HEK293T (cell line): ENCODE results near the gene WWTR1.
A peak's percentile ranks its signal among the peaks of the same experiment; 100 is the strongest.

Source experiments
- CTCF ChIA-PET: fragments of 350-600 bp; formaldehyde crosslinking; extraction: SDS; loops from one replicate; lab custom pipeline; 2021; ENCODE audit warnings: antibody characterized with exemption, inconsistent platforms; lab: Yijun Ruan, JAX
- POLR2A ChIA-PET: fragments of 350-600 bp; formaldehyde crosslinking; extraction: SDS; loops from one replicate; lab custom pipeline; 2020; ENCODE audit warnings: antibody characterized with exemption, inconsistent platforms; lab: Yijun Ruan, JAX
- DNase-seq: peaks from one replicate; pipeline ENCODE4 v3.0.0; 2012; ENCODE audit warnings: mixed read lengths; ENCODE audit errors: extremely low spot score
- ARNT ChIP-seq: fragments of 450-650 bp; IDR thresholded peaks from 2 replicates; pipeline ENCODE4 v1.6.1; 2017; ENCODE audit warnings: mild to moderate bottlenecking
- BHLHE40 ChIP-seq: fragments of 450-650 bp; IDR thresholded peaks from 2 replicates; pipeline ENCODE4 v1.6.1; 2016; ENCODE audit warnings: mild to moderate bottlenecking, moderate library complexity, borderline replicate concordance
- CTBP1 ChIP-seq: fragments of 450-650 bp; IDR thresholded peaks from 2 replicates; pipeline ENCODE4 v1.6.1; 2016; ENCODE audit warnings: borderline replicate concordance
- ELF4 ChIP-seq: fragments of 450-650 bp; IDR thresholded peaks from 2 replicates; pipeline ENCODE4 v1.6.1; 2017; ENCODE audit warnings: antibody characterized with exemption
- FOXA1 ChIP-seq: fragments of 450-650 bp; IDR thresholded peaks from 2 replicates; pipeline ENCODE4 v1.6.1; 2016; ENCODE audit warnings: mild to moderate bottlenecking
- FOXK2 ChIP-seq: fragments of 450-650 bp; IDR thresholded peaks from 2 replicates; pipeline ENCODE4 v1.6.1; 2016; ENCODE audit warnings: mild to moderate bottlenecking
- FOXM1 ChIP-seq: fragments of 450-650 bp; IDR thresholded peaks from 2 replicates; pipeline ENCODE4 v1.6.1; 2017; ENCODE audit warnings: mild to moderate bottlenecking, borderline replicate concordance
- HDGF ChIP-seq: fragments of 450-650 bp; IDR thresholded peaks from 2 replicates; pipeline ENCODE4 v1.6.1; 2017; ENCODE audit warnings: antibody characterized with exemption, borderline replicate concordance
- L3MBTL2 ChIP-seq: fragments of 450-650 bp; conservative IDR thresholded peaks from 2 replicates; pipeline ENCODE4 v1.6.1; 2016; ENCODE audit warnings: mild to moderate bottlenecking
- LEF1 ChIP-seq: fragments of 450-650 bp; IDR thresholded peaks from 2 replicates; pipeline ENCODE4 v1.6.1; 2017; ENCODE audit warnings: mild to moderate bottlenecking, borderline replicate concordance
- NFRKB ChIP-seq: fragments of 450-650 bp; IDR thresholded peaks from 2 replicates; pipeline ENCODE4 v1.6.1; 2016; ENCODE audit warnings: mild to moderate bottlenecking, moderate library complexity
- SP1 ChIP-seq: fragments of 450-650 bp; IDR thresholded peaks from 2 replicates; pipeline ENCODE4 v1.6.1; 2017
- SUZ12 ChIP-seq: fragments of 450-650 bp; IDR thresholded peaks from 2 replicates; pipeline ENCODE4 v1.6.1; 2016; ENCODE audit warnings: mild to moderate bottlenecking
- TARDBP ChIP-seq: fragments of 450-650 bp; IDR thresholded peaks from 2 replicates; pipeline ENCODE4 v1.6.1; 2016
- ZNF384 ChIP-seq: fragments of 450-650 bp; IDR thresholded peaks from 2 replicates; pipeline ENCODE4 v1.6.1; 2016
- TF ChIP-seq, protein P1 (sequence below): fragments of 450-650 bp; IDR thresholded peaks from 2 replicates; pipeline ENCODE4 v1.6.1; 2016

The WWTR1 gene

DNA sequence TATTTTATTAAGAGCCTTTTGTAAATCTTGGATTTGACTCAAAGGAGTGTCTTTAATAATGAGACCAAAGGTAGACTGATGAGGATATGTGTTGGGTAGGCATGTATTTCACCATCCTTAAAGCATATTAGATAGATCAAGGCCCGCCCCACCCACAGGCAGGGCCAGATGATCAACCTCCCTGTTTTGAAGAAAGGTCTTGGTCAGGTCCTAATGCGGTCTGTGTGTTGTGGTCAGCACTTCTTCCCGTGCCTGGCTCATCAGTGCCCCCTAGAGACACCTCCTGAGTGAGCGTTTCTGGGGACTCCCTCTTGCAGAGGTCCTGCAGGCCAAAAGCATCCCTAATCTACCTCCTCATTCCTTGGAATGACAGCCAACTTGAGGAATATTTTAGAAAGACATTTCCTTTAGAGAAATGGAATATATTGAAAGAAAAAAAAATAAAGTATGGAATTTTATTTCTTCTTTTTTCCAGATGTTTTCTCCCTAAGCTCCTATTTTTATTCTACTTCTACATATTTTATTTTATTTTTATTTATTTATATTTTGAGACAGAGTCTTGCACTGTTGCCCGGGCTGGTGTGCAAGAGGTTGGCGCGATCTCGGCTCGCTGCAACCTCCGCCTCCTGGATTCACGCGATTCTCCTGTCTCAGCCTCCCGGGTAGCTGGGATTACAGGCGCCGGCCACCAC lies 177.4 kb downstream of the WWTR1 start:
- no peak for TF ChIP-seq NFRKB
- TF ChIP-seq ELF4: no peak
- TF ChIP-seq ZNF384: no peak
- no peak for TF ChIP-seq L3MBTL2
- no peak for TF ChIP-seq BHLHE40
- no peak for TF ChIP-seq FOXA1
- TF ChIP-seq ARNT: no peak
- TF ChIP-seq CTBP1: no peak
- TF ChIP-seq LEF1: no peak
- TF ChIP-seq FOXM1: no peak
- TF ChIP-seq FOXK2: no peak
- no peak for TF ChIP-seq SP1
- TF ChIP-seq, protein P1, sequence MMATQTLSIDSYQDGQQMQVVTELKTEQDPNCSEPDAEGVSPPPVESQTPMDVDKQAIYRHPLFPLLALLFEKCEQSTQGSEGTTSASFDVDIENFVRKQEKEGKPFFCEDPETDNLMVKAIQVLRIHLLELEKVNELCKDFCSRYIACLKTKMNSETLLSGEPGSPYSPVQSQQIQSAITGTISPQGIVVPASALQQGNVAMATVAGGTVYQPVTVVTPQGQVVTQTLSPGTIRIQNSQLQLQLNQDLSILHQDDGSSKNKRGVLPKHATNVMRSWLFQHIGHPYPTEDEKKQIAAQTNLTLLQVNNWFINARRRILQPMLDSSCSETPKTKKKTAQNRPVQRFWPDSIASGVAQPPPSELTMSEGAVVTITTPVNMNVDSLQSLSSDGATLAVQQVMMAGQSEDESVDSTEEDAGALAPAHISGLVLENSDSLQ: no peak
- ChIA-PET POLR2A (no interaction called here), CTCF (interaction anchor here (0.5 to 1.4 kb wide), 11 partner anchors 8 to 527 kb away, joined by 3 to 6 read pairs (median 4); no protein-coding TSS in a partner anchor)
- peak; percentile 80 for DNase-seq

DNA sequence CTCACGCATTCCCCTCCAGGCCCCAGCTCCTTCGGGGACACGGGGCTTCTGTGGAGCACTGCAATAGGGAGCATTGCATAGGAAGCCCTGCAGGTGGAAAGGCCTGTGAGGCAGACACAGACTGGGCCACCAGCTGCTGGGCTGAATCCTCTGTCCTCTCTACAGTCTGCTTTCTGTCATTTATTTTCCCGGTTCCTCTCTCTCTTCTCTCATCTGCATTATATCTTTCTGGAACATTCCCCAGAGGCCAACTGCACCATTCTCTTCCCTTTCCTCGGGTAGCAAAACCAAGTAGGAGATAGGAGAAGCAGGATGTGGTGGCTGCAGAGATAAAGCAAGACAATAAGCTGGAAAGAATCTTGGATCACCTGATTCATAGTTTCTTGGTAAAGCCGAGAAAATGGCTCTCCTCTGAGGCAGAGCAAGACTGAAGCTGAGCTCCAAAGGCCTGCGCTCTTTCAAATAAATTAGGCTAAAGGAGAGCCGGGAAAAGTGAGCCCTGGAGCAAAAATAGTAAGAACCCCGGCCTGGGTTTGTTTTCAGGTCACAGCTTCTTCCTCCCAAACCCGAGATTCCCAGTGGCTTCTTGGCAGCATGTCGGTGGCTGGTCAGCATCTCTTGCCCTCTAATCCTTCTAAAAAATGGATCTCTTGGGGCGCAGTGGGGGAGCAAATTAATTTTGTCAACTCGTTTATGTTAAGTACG lies 178.1 kb downstream of the WWTR1 start:
- DNase-seq: no peak
- POLR2A ChIA-PET: no interaction called here
- TF ChIP-seq ZNF384: no peak
- TF ChIP-seq LEF1: no peak
- TF ChIP-seq CTBP1: no peak
- TF ChIP-seq, protein P1: no peak
- TF ChIP-seq TARDBP: no peak

DNA sequence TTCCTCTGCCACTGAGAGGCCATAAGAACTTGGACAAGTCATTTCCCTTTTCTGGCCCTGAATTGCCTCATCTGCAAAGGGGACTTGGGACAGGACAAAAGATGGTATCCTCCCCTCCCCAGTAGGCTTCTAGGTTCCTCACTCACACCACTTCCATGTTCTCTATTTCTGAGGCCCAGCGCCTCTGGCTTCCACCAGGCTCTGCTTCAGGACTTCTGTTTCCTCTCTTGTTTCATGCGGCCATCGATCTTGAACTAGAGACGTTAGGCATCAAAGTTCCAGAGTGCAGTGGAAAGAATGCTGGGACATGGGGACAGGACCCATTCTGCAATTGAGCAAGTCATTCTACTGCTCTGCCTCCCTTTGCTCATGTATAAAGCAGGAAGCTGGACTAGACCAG lies 181.6 kb downstream of the WWTR1 start:
- DNase-seq: no peak
- POLR2A ChIA-PET: no interaction called here
- CTCF ChIA-PET: interaction anchor here (0.7 kb wide), 1 partner anchor 132 kb away, joined by 5 read pairs; no protein-coding TSS in a partner anchor

More for the DNA sequence above, 178.1 kb downstream of the WWTR1 start:
- CTCF ChIA-PET: interaction anchor here (0.5 to 1.4 kb wide), 7 partner anchors 78 to 526 kb away, joined by 3 to 6 read pairs (median 4); no protein-coding TSS in a partner anchor

DNA sequence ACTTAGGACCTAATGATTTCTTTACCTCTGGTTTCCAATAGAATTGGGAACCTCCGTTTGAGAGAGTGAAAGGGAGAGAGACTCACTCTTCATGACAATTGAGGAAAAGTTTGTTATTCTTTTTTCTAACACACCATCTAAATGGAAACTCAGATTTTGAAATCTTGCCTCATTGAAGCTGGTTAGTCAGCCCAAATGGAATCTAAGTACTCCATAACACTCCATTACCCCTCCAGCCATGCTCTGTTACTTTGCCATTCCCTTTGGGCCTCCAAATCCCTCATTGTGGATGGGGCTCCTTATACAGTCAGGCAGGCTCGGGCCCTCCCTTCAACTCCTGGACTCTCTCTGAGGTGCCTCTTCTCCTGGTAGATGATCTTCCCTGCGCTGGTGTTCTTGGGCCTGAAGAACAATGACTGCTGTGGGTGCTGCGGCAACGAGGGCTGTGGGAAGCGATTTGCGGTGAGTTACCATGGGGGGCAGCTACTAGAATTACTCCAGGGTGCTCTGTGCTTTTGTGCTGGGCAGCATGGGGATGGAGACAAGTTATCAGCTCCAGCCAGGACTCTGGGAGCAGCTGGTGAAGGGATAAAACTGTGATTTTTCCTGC lies 182.3 kb downstream of the WWTR1 start:
- no peak for DNase-seq
- TF ChIP-seq NFRKB (no peak), L3MBTL2 (no peak), FOXK2 (no peak), LEF1 (no peak), BHLHE40 (no peak), SP1 (no peak), CTBP1 (no peak), HDGF (no peak), ELF4 (no peak)
- TF ChIP-seq, protein P1: no peak
- CTCF ChIA-PET: no interaction called here
- POLR2A ChIA-PET: no interaction called here

More for the DNA sequence above, 181.6 kb downstream of the WWTR1 start:
- no peak for TF ChIP-seq FOXM1
- no peak for TF ChIP-seq TARDBP
- TF ChIP-seq, protein P1: no peak
- no peak for TF ChIP-seq BHLHE40
- TF ChIP-seq FOXK2: no peak
- TF ChIP-seq HDGF: no peak
- TF ChIP-seq ZNF384: no peak
- TF ChIP-seq SUZ12: no peak
- TF ChIP-seq NFRKB: no peak
- no peak for TF ChIP-seq FOXA1
- TF ChIP-seq ARNT: no peak
- no peak for TF ChIP-seq L3MBTL2
- no peak for TF ChIP-seq ELF4
- no peak for TF ChIP-seq CTBP1
- no peak for TF ChIP-seq LEF1
- no peak for TF ChIP-seq SP1

DNA sequence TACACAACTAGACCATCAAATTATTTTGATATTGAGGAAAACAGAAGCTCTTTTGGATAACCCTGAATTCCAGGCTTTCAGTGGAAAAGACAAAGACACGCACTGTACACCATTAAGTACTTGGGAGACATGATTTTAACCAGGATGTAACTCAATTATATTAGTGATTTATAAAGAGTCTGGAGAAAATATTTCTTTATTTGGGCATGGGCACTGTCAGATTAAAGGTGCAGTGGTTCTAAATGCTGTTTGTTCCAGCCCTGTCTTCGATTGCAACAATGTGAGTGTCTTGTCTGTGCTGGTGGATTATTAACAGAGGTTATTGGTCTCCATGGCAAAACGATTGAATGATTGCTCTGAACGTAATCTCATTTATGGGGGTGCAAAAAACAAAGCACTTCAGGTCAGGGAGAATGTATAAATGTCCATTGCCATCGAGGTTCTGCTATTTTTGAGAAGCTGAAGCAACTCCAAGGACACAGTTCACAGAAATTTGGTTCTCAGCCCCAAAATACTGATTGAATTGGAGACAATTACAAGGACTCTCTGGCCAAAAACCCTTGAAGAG lies 183.5 kb downstream of the WWTR1 start, which contains the start of gene TM4SF4:
TM4SF4 (plus strand) TSS at position 448 of the 568 bp plus-strand sequence. CDS start 181 bp downstream, outside the sequence.
- POLR2A ChIA-PET: no interaction called here
- CTCF ChIA-PET: interaction anchor here (1.2 kb wide), 1 partner anchor 69 kb away, joined by 4 read pairs; no protein-coding TSS in a partner anchor
- TF ChIP-seq BHLHE40 (no peak), FOXK2 (no peak), FOXA1 (no peak), NFRKB (no peak), TARDBP (no peak), SUZ12 (no peak), ARNT (no peak), ZNF384 (no peak), L3MBTL2 (no peak), HDGF (no peak), SP1 (no peak), CTBP1 (no peak), LEF1 (no peak), FOXM1 (no peak), ELF4 (no peak)
- TF ChIP-seq, protein P1: no peak

More for the DNA sequence above, 183.5 kb downstream of the WWTR1 start, which contains the start of gene TM4SF4:
- DNase-seq: no peak
